Measurements from ENCODE around the gene EPN2.

EPN2 gene

DNA sequence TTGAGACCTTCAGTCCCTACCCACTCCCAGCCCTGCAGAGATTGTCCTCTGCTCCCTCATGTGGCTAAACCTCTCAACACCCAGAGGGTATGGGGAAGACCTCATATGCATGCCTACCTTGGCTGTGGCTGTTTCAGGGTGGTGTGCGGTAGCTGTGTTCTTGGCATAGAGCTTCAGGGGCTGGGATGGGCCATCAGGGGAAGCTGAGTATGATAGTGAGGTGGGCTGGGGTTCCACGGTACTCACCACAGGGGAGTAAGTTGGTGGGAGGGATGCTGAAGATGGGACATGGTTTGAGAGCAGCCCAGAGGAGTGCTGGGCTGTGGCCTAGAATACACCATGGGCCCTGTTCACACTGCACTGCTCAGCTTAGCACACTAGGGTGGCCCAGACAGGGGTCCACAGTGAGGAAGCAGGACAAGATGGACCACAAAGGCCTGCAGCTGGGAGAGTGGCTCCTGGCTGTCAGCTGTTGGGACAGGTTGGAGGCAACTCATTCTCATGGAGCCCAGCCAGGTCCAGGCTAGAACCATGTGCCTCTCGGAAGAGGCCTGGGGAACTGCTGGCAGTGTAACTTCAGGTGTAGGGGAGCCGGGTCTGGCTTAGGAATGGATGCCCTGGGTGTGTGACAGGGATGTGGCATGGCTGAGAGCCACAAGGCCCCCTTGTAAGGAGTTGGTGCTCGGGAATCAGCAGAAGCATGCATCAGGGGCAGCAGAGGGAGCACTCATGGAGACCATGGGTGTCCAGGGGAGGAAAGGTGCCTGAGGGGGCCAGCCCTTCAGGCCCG, 146.7 kb downstream of the EPN2 start:
- DNase-seq, result no peak

DNA sequence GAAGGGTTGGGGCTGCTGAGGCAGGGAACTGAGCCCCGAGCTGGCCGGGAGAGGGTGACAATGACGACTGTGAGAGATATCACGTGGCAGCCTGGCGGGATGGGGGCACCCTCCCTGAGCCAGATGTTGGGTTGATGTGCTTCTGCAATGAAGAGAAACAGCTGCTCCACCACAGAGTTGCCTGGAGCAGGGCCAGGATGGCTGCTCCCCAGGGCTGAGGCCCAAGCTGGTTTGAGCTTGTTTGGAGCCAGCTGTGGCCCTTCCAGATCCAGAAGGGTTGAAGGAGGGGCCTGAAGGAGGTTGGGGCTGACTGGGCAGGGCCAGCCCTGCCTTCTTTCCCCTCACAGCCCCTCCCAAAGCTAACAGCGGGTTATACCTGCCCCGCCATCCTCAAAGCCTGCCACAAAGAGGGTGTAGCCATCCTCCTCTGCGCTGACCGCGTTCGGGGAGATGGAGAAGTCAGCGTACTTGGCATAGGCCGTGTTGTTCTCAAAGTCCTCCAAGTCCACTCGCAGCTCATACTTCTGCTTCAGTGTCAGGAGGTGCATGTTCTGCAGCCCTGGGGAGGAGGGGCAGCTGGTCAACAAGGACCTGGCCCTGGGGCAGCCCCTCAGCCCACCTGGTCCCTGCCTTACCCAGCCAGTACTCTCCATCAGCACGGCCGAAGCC, 147.7 kb downstream of the EPN2 start:
- no peak for DNase-seq

- no peak for DNase-seq
Measured at GRCh38 chr17:19385521-19385983, 148.4 kb downstream of the EPN2 start.
